ENCODE results near the gene SFTPB.
"Not testable (repeated sequence)": the region's sequence is repeated elsewhere in the genome, so short reads cannot be mapped to it uniquely, and the experiment has no call there.

Gene SFTPB

GRCh38 chr2:85672456-85672855, 4.5 kb upstream of the SFTPB start:
- H3K4me3 ChIP-seq (ENCODE audit: low read depth, low read length), result no peak overlapping the region
- H3K9me3 ChIP-seq (ENCODE audit: control insufficient read depth, insufficient read depth, low read depth, low read length), result no peaks in the 10 kb centered on the region
- ChIA-PET POLR2A (no interaction called here), CTCF (no interaction called here)
- H3K27ac ChIP-seq (ENCODE audit: extremely low read depth, low read depth, low read length), result no peak overlapping the region
- no peak for TF ChIP-seq HOXA7 (CRISPR knock-in tag; IDR thresholded peaks at IDR 0.05; ENCODE audit: borderline replicate concordance)
- TF ChIP-seq OSR2 (tag by site-specific recombination; IDR thresholded peaks at IDR 0.05), result no peak
- no peak for TF ChIP-seq ZBTB26 (tag by site-specific recombination; optimal IDR thresholded peaks at IDR 0.05)
- no peak for TF ChIP-seq ZNF76 (tag by site-specific recombination; IDR thresholded peaks at IDR 0.05; ENCODE audit: borderline replicate concordance, low read depth)
- TF ChIP-seq REST (tag by site-specific recombination; IDR thresholded peaks at IDR 0.05), result no peak
- no peak for TF ChIP-seq ZNF121 (tag by site-specific recombination; IDR thresholded peaks at IDR 0.05)
- no peak for TF ChIP-seq KLF1 (tag by site-specific recombination; IDR thresholded peaks at IDR 0.05)
- no peak for TF ChIP-seq YY1 (tag by site-specific recombination; IDR thresholded peaks at IDR 0.05)
- TF ChIP-seq ZNF37A (tag by site-specific recombination; IDR thresholded peaks at IDR 0.05), result no peak
- no peak for TF ChIP-seq ZBTB17 (tag by site-specific recombination; IDR thresholded peaks at IDR 0.05)
- TF ChIP-seq ZSCAN23 (tag by site-specific recombination; IDR thresholded peaks at IDR 0.05), result no peak
- no peak for TF ChIP-seq SP7 (tag by site-specific recombination; IDR thresholded peaks at IDR 0.05)
- no peak for TF ChIP-seq ZNF341 (tag by site-specific recombination; IDR thresholded peaks at IDR 0.05; ENCODE audit: low read depth)
- TF ChIP-seq ZNF664 (tag by site-specific recombination; IDR thresholded peaks at IDR 0.05), result no peak
- no peaks in the 10 kb centered on the region for H3K4me1 ChIP-seq (ENCODE audit: control insufficient read depth, insufficient read depth, low read length)
- no peaks in the 10 kb centered on the region for H3K36me3 ChIP-seq (ENCODE audit: control insufficient read depth in 2 of 2, insufficient read depth in 1 of 2, low read length in 2 of 2)

- not testable (repeated sequence) for H3K4me3 ChIP-seq (ENCODE audit: low read depth, low read length); H3K27ac ChIP-seq (ENCODE audit: extremely low read depth, low read depth, low read length); H3K9me3 ChIP-seq (ENCODE audit: control insufficient read depth, insufficient read depth, low read depth, low read length); H3K36me3 ChIP-seq (ENCODE audit: control insufficient read depth in 2 of 2, insufficient read depth in 1 of 2, low read length in 2 of 2); H3K4me1 ChIP-seq (ENCODE audit: control insufficient read depth, insufficient read depth, low read length)
- ChIA-PET CTCF (interaction anchor here (0.6 to 1.1 kb wide), 3 partner anchors 10 to 143 kb away, joined by 3 to 5 read pairs (median 4); no protein-coding TSS in a partner anchor), POLR2A (interaction anchor here (0.7 kb wide), 1 partner anchor 222 kb away, joined by 3 read pairs; no protein-coding TSS in a partner anchor)
These were observed 2.4 kb upstream of the SFTPB start for GRCh38 chr2:85670416-85670815.

- POLR2A ChIA-PET, result interaction anchor here (0.7 kb wide), 1 partner anchor 221 kb away, joined by 3 read pairs; no protein-coding TSS in a partner anchor
These were observed 1.6 kb upstream of the SFTPB start for GRCh38 chr2:85669549-85669948.

More at GRCh38 chr2:85669549-85669948, 1.6 kb upstream of the SFTPB start:
- Histone ChIP-seq H3K9me3 (ENCODE audit: control insufficient read depth, insufficient read depth, low read depth, low read length) (no peaks in the 10 kb centered on the region), H3K4me1 (ENCODE audit: control insufficient read depth, insufficient read depth, low read length) (no peaks in the 10 kb centered on the region), H3K36me3 (ENCODE audit: control insufficient read depth in 2 of 2, insufficient read depth in 1 of 2, low read length in 2 of 2) (no peaks in the 10 kb centered on the region), H3K4me3 (ENCODE audit: low read depth, low read length) (no peak overlapping the region), H3K27ac (ENCODE audit: extremely low read depth, low read depth, low read length) (no peak overlapping the region)
- TF ChIP-seq GLI4 (tag by site-specific recombination; IDR thresholded peaks at IDR 0.05) (no peak), ZNF16 (tag by site-specific recombination; IDR thresholded peaks at IDR 0.05; ENCODE audit: low read depth) (no peak), ZNF76 (tag by site-specific recombination; IDR thresholded peaks at IDR 0.05; ENCODE audit: borderline replicate concordance, low read depth) (no peak), ZNF211 (tag by site-specific recombination; IDR thresholded peaks at IDR 0.05; ENCODE audit: low read depth) (no peak), BCL11A (tag by site-specific recombination; IDR thresholded peaks at IDR 0.05; ENCODE audit: low read depth) (no peak), ZBTB20 (tag by site-specific recombination; IDR thresholded peaks at IDR 0.05) (no peak), ZNF2 (tag by site-specific recombination; IDR thresholded peaks at IDR 0.05) (no peak), ZFP41 (tag by site-specific recombination; IDR thresholded peaks at IDR 0.05; ENCODE audit: borderline replicate concordance) (no peak), ZSCAN4 (tag by site-specific recombination; IDR thresholded peaks at IDR 0.05) (no peak), ZNF18 (tag by site-specific recombination; IDR thresholded peaks at IDR 0.05) (no peak), ZNF133 (tag by site-specific recombination; IDR thresholded peaks at IDR 0.05) (no peak), SP7 (tag by site-specific recombination; IDR thresholded peaks at IDR 0.05) (no peak)
- CTCF ChIA-PET, result interaction anchor here (1.1 kb wide), 1 partner anchor 11 kb away, joined by 5 read pairs; no protein-coding TSS in a partner anchor
